GM21447 (cell line): Measurements from ENCODE around the gene RFC4.

Source experiments
- ATAC-seq: cut with Tn5 transposase; IDR thresholded peaks from one replicate; pipeline ENCODE4 v1.9.1; 2021; ENCODE audit not compliant: unreplicated experiment

The RFC4 gene

GRCh38 chr3:186787642-186788481 is 18.4 kb downstream of the RFC4 start:
- no peak for ATAC-seq

- no peak for ATAC-seq
These were observed 19.4 kb downstream of the RFC4 start for GRCh38 chr3:186786922-186787321.

GRCh38 chr3:186785495-186786018 is 20.7 kb downstream of the RFC4 start:
- no peak for ATAC-seq

- ATAC-seq = no peak
These were observed 21.3 kb downstream of the RFC4 start for GRCh38 chr3:186784820-186785494.

- ATAC-seq = peak; percentile 70
These were observed 22.4 kb downstream of the RFC4 start for GRCh38 chr3:186783731-186784515.

GRCh38 chr3:186783058-186783730 is 23.1 kb downstream of the RFC4 start, which contains the start of gene EIF4A2:
Gene EIF4A2 (plus strand): TSS chr3:186783577. CDS start chr3:186783611, 34 bp downstream.
- peak; percentile 57 for ATAC-seq

- no peak for ATAC-seq
These were observed 23.7 kb downstream of the RFC4 start for GRCh38 chr3:186782542-186783057.

- no peak for ATAC-seq
These were observed 27.1 kb downstream of the RFC4 start for GRCh38 chr3:186779204-186779603.

GRCh38 chr3:186775999-186776398 is 30.3 kb downstream of the RFC4 start:
- no peak for ATAC-seq

- peak; percentile 92 for ATAC-seq
These were observed 33.4 kb downstream of the RFC4 start for GRCh38 chr3:186772701-186773417.

- ATAC-seq = peak; percentile 41
These were observed 34.0 kb downstream of the RFC4 start for GRCh38 chr3:186772281-186772694.

- no peak for ATAC-seq
These were observed 45.3 kb downstream of the RFC4 start for GRCh38 chr3:186760897-186761447.

- no peak for ATAC-seq
These were observed 46.0 kb downstream of the RFC4 start for GRCh38 chr3:186760141-186760833.

- ATAC-seq = no peak
These were observed 46.9 kb downstream of the RFC4 start for GRCh38 chr3:186759231-186759930.

GRCh38 chr3:186757686-186758220 is 48.5 kb downstream of the RFC4 start:
- ATAC-seq = no peak

- no peak for ATAC-seq
These were observed 49.1 kb downstream of the RFC4 start for GRCh38 chr3:186757214-186757613.

GRCh38 chr3:186754871-186755270 is 51.4 kb downstream of the RFC4 start:
- no peak for ATAC-seq

- ATAC-seq = no peak
These were observed 52.3 kb downstream of the RFC4 start for GRCh38 chr3:186754006-186754405.
